Right renal cortex interstitium (tissue), 3 donors: ENCODE results near the gene VPS41. TPM values are rescaled to one million over a fixed set of nuclear protein-coding genes. Genes with fewer than 3 reads are reported as not detected.

Source experiments
- DNase-seq, 3 donors: peaks; one replicate each; pipeline ENCODE4 v3.0.0-alpha.2; 2013; ENCODE audit warnings: low read depth in 3 of 3, low spot score in 2 of 3
- polyA plus RNA-seq, 3 donors: library from polyadenylated mRNA; unstranded; fragments of 120-200 nt; gene quantifications; one replicate each; pipeline ENCODE4 v1.2.1, GENCODE V29; 2013; ENCODE audit not compliant: insufficient read length in 3 of 3

Gene VPS41
- polyA plus RNA-seq, 3 donors: 79.0 to 86.2 (median 85.8) TPM

GRCh38 chr7:38744746-38745145, 164.2 kb downstream of the VPS41 start:
- DNase-seq: no peak

DNA sequence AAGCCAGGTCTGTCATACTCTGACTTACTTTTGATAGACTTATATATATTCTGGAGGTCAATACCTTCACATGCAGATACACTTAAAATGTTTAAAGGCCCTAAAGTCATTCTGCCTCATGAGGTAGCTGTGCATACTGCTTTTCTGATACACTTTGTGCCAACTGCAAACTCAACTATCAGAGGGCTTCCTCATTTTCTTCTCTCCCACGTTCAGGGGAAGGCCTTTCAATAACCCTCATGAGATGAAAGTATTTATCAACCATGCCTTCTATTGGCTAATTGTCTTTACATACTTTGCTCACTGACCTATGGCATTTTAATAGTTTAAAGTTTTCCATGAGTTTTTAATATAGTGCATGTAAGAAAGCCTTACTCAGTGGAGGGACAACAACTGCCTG, 165.1 kb downstream of the VPS41 start:
- no peak for DNase-seq

GRCh38 chr7:38740041-38740440, 168.9 kb downstream of the VPS41 start:
- no peak for DNase-seq

- DNase-seq: no peak
These were observed 172.9 kb downstream of the VPS41 start for GRCh38 chr7:38736138-38736537.

DNA sequence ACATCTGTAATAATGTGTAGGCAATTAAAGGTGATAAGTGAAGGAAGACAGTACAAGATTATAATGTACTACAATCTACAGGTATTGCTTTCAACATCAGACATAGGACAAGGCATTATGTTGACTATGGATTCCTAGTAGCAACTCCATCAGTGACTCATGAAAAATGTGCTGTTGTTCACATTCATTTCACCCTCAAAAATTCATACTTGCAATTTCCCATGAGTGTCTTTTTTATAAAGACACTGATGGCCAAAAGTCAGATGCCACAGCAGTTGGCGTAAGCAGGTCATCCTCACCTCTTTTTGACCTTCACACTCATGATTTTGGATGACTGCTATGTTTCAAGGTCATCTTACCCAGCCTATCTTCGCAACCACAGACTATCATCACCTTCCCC, 177.8 kb downstream of the VPS41 start:
- no peak for DNase-seq

GRCh38 chr7:38728145-38728544, 180.8 kb downstream of the VPS41 start:
- DNase-seq: no peak

DNA sequence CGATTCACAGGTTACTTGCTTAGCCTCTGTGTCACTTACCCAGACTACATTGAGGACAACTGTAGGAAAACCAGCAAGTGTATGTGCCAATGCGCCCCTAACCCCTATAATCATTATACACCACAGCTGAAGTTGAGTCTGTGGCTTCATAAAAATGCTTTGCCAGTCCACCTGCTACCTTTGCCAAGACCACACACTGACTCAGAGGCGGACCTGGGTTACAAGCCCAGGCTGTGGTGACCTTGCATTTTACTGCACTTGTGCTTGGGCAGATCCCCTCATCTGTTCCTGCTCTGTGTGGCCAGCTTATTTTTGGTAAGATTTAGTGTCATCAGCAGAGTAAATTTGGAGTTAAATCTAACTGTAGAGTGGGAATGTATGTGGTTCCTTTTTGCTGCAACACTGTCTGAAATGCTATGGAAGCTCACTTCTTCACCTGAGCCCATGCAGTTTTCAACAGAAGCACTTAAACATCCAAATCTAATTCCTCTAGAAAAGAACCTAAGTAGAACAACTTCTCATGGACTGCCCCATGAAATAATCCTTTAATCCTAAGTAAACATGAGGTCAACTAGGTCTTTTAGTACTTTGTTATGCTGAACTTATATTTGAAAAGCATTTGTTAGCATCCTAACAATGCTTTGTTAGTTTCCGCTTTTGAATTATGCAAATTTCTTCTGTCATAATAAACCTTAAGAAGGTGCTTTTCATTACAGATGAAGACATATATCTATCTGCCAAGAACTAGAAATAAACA, 181.6 kb downstream of the VPS41 start:
- no peak for DNase-seq

DNA sequence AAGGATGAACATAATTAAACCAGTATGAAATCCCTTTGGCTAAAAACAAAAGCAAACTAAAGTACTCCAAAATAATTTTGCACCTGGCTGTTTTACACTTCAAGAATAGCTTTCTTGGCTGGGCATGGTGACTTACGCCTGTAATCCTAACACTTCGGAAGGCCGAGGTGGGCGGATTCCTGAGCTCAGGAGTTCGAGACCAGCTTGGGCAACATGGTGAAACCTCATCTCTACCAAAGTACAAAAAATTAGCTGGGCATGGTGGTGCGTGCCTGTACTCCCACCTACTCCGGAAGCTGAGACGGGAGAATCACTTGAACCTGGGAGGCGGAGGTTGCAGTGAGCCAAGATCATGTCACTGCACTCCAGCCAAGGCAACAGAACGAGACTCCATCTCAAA, 185.7 kb downstream of the VPS41 start:
- DNase-seq: no peak

DNA sequence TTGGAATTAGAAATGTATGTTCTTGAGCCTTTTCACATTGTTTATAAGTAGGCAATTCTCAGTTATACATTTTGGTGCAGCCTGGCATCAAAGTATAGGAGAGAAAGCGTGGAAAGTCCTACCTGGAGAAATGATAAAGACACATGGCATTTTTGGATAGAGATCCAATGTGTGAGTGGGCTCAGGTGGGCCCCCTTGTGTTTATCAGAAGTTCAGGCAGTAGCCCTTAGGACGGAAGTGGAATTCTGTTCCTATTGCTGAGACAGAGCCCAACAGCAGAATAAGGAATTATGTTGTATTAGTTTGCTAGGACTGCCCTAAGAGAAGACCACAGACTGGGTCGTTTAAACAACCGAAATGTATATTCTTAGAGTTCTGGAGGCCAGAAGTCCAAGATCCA, 192.6 kb downstream of the VPS41 start:
- no peak for DNase-seq

DNA sequence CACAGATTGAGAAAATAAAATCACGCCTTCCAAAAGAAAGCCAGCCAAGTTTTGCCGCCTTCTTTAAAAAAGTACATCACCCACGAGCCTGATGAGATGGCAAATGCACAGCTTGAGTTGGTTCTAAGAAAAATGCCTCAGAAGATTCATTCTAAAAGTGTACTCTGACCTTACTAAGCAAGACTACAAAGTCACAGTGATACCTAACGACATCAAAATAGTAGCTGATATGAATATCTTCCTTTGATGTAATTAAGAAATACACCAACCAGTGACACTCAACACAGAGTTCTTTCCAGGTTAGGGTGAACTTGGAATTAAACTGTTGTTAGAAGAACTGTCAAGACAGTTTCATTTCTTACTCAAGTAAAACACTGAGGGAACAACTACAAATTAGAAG, 199.9 kb downstream of the VPS41 start:
- DNase-seq: no peak

GRCh38 chr7:38704751-38705150, 204.2 kb downstream of the VPS41 start:
- DNase-seq: no peak

DNA sequence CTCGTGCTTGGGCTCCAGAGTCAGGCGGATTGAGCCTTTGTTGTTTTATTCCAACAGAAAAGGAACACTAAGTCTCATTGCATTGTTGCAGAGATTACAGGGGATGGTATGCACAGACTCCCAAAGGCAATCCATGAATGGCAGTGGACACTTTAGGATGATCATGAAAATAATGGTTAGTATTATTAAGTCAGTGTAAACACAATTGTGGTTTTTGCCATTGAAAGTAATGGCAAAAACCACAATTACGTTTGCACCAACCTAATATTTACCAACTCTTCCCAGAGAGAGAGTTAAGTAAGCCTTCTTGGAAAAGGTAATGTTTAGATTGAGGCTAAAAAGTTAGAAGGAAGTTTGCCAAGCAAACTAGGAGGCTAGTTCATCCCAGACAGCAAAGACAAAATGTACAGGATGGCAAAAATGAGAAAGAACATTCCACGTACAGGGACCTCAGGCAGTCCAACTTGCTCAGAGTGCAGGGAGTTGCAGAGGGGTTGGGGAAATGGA, 204.9 kb downstream of the VPS41 start:
- no peak for DNase-seq

GRCh38 chr7:38703093-38703492, 205.9 kb downstream of the VPS41 start:
- DNase-seq: no peak

GRCh38 chr7:38702002-38702535, 206.9 kb downstream of the VPS41 start:
- no peak for DNase-seq

DNA sequence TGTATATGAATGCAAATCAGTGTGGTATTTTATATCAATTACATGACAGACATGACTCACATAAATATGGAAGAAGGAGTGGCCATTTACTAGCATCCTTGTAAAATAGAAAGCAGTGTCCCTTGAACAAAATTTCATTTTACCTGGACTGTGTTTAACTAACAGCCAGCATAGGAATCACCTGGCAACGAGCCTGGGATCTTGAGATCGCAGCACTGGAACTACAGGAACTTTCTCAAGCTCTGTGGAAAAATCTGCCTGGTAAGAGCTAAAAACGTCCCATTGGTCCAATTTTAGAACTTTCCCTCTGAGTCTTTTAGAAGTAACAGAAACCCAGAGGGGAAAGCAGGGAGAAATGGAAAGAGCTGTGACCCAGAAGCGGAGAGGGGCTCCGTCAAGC, 208.9 kb downstream of the VPS41 start:
- DNase-seq: no peak

DNA sequence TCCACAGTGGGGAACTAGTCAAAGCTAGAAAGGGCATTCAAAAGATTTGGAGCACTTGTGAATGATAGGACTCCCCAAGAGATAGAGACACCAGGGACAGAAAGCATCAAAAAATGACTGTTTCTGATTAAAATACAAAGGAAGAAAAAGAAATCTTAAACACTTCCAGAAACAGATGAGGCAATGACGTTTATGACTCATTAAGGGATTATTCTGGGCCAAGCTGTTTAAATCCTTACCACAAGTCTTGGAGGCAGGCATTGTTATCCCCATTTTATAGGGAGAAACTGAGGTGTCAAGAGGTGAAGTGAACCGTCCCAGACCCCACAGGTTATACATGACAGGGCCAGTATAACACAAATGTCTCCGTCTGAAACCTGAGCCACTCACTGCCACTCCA, 209.5 kb downstream of the VPS41 start:
- DNase-seq: no peak

- DNase-seq: no peak
These were observed 214.7 kb downstream of the VPS41 start for GRCh38 chr7:38694326-38694725.

DNA sequence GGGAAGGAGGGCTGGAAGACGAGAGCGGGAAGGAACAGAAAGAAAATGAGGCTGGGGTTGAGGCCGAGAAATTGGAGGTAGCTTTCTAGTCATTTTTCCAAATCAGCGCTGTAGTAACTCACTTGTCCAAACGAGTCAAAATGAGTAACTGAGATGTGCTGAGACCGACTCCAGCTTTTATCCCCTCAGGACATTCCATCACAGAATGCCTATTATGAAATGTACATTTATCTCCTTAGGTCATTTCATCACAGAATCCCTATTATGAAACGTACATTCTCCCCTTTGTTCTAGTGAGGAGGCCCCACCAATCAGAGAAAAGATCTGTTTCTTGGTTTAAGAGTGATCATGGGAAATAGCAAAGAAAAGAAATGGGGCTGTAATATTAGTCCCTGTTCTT, 222.1 kb downstream of the VPS41 start:
- no peak for DNase-seq

DNA sequence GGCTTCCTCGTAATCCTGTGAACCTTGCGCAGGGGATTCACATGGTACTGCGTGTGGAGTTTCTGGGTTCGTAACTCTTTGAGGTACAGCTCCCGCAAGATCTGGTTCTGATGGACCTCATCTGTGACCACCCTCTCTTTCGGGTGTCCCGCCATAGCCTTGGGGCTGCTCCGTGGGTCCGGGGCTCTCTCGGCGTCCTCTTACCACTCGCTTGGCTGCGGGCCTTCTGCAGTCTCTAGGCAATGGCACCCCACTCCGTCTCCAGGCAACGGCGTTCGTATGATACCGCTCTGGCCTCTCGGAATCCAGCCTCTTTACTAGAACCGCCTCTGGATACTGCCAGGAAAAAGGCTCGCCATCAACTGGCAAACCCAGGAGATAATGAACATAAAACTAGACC, 223.1 kb downstream of the VPS41 start:
- DNase-seq: no peak

DNA sequence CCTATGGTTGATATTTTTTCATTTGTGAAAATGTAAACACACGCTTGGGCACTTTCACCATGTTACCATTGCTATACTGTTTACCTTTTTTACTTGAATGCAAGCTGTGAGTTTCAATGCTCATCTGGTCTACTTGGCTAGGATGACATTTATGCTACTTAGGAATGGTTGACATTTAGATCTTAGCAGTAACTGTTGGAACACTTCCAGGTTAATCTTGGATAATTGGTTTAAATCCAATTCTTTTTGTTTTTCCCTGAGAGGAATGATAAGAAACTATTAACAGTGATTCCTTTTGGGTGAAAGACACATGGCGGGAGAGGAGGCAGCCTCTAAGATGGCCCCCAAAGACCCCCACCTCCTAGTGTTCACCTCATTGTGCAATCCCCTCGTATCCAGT, 226.4 kb downstream of the VPS41 start:
- no peak for DNase-seq

DNA sequence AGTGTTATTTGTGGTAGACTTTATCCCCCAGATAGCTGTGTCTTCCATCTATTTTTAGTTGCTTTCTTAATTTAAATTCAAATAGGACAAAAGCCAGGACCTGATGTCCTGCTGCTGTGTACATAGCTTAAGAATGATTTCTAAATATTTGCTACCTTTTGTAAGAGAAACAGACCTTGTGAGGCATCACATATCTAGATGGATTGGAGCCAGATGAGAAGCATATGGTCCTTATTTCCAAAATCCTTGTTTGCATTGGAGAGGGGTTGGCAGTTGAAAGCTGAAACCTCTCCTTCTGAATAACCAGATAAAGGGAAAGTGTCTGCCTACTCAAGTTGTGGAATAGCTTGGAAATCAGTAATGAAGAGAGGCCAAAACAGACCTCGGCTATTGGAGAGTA, 227.1 kb downstream of the VPS41 start:
- DNase-seq: no peak

- DNase-seq: no peak
These were observed 229.6 kb downstream of the VPS41 start for GRCh38 chr7:38679419-38679818.

DNA sequence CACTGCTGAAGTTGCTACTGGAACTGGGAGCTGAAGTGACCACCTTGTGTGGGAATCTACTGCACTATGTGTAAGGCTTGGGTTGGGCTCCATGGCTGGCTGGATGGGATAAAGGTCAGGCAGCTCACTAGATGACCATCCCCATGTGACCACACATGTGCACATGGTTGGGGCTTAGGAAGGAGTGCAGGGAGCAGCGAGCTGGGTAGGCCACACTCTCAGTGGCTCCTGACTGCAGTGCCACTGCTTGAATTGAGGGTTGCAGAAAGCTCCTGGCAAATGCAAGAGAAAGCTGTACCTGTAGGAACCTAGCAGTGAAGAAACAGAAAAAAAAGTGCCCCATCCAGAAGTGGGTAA, 230.3 kb downstream of the VPS41 start:
- no peak for DNase-seq
